GM19193 (cell line): ENCODE measurements around the gene ATRN.

Experiments used
- POLR2A ChIP-seq: IDR thresholded peaks from 4 replicates; pipeline ENCODE4 v1.6.1; 2011; ENCODE audit not compliant: insufficient read depth, insufficient read length; ENCODE audit errors: extremely low read depth

Gene ATRN

GRCh38 chr20:3470627-3471396, at the start of gene ATRN:
Gene ATRN, plus strand, starts transcription at chr20:3471018. Its CDS starts 90 bp downstream, at chr20:3471108.
- peak; percentile 89 for TF ChIP-seq POLR2A

- no peak for TF ChIP-seq POLR2A
Measured at GRCh38 chr20:3421985-3422384, 48.8 kb upstream of the ATRN start.

- TF ChIP-seq POLR2A, result no peak
Measured at GRCh38 chr20:3423126-3423525, 47.7 kb upstream of the ATRN start.

GRCh38 chr20:3430376-3431069, 40.3 kb upstream of the ATRN start:
- TF ChIP-seq POLR2A, result no peak

GRCh38 chr20:3431109-3431508, 39.7 kb upstream of the ATRN start:
- TF ChIP-seq POLR2A, result no peak

GRCh38 chr20:3432844-3433243, 38.0 kb upstream of the ATRN start:
- TF ChIP-seq POLR2A, result no peak

GRCh38 chr20:3433744-3434143, 37.1 kb upstream of the ATRN start:
- TF ChIP-seq POLR2A, result no peak

GRCh38 chr20:3434232-3434631, 36.6 kb upstream of the ATRN start:
- TF ChIP-seq POLR2A, result no peak

GRCh38 chr20:3436864-3437574, 33.8 kb upstream of the ATRN start:
- TF ChIP-seq POLR2A, result no peak

- TF ChIP-seq POLR2A, result no peak
Measured at GRCh38 chr20:3446779-3447178, 24.0 kb upstream of the ATRN start.

GRCh38 chr20:3447321-3447720, 23.5 kb upstream of the ATRN start:
- TF ChIP-seq POLR2A, result no peak

GRCh38 chr20:3449319-3449718, 21.5 kb upstream of the ATRN start:
- TF ChIP-seq POLR2A, result no peak

GRCh38 chr20:3452136-3452535, 18.7 kb upstream of the ATRN start:
- TF ChIP-seq POLR2A, result no peak

- no peak for TF ChIP-seq POLR2A
Measured at GRCh38 chr20:3452690-3453089, 18.1 kb upstream of the ATRN start.

- no peak for TF ChIP-seq POLR2A
Measured at GRCh38 chr20:3454831-3455230, 16.0 kb upstream of the ATRN start.
